HUES6 (cell line): ENCODE measurements around the gene RREB1.
"Not testable (repeated sequence)": the region's sequence is repeated elsewhere in the genome, so short reads cannot be mapped to it uniquely, and the experiment has no call there.

ENCODE experiments used
- H3K27ac ChIP-seq: 2 replicates; pipeline ENCODE4 v1.7.0; 2013; ENCODE audit warnings: low read depth, mild to moderate bottlenecking, low read length, inconsistent platforms
- H3K27me3 ChIP-seq: 2 replicates; pipeline ENCODE4 v1.6.1; 2013; ENCODE audit warnings: low read length; ENCODE audit not compliant: control insufficient read depth, insufficient read depth
- H3K36me3 ChIP-seq: 2 replicates; pipeline ENCODE4 v1.6.1; 2013; ENCODE audit warnings: low read length; ENCODE audit not compliant: control insufficient read depth, insufficient read depth
- H3K4me1 ChIP-seq: 2 replicates; pipeline ENCODE4 v1.6.1; 2013; ENCODE audit warnings: low read length; ENCODE audit not compliant: control insufficient read depth, insufficient read depth
- H3K4me3 ChIP-seq: 2 replicates; pipeline ENCODE4 v1.5.1; 2013; ENCODE audit warnings: low read depth, low read length
- H3K9ac ChIP-seq: one replicate; pipeline ENCODE4 v1.6.1; 2013; ENCODE audit warnings: mild to moderate bottlenecking, low read length
- H3K9me3 ChIP-seq: 2 replicates; pipeline ENCODE4 v1.6.1; 2013; ENCODE audit warnings: low read depth, low read length; ENCODE audit not compliant: control insufficient read depth, insufficient read depth

The RREB1 gene

DNA sequence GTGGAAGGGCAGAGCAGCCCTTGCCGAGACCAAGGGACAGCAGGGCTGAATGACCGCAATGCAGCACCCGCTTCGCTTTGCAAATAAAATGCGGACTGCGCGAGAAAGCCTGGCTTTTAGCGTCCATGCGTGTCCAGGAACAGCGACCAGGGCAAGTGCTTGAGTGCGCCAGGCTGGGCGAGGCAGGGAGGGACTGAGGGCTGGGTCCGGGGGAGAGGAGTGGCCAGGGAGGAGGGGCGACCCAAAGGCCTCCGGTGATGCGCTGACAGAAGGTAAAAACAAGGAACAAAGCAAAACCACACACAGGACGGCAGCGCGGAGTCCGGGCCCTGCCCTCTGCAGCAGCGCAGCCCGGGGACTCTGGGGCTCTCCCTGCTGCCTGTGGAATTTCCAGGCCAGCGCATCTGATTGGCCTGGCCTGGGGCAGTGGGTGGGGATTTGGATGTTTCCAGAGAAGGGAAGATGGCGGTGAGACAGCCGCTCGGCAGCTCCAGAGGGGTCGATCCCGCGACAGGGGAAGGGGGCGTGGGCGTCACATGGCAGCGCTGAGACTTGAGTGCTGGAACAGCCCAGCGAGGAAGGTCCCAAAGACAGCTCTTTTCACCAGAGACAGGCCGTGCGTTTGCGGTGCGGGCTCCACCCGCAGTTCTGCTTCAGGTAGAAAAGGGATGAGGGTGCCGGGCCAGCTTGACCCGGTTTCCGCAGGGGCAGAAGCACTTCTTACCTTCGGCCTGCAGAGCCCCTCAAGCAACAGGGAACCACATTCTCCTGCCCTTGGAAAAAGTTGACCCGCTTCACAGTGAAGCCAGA, 153.5 kb downstream of the RREB1 start:
- Histone ChIP-seq H3K27ac (no peak overlapping the region), H3K27me3 (no peaks in the 10 kb centered on the region), H3K4me3 (peak overlapping the region; percentile 72), H3K36me3 (no peaks in the 10 kb centered on the region), H3K9me3 (peaks cover 12% of the 10 kb centered on the region; the same call in 1 of the 2 replicates), H3K9ac (peak overlapping the region; percentile 72), H3K4me1 (peaks cover 16% of the 10 kb centered on the region)

DNA sequence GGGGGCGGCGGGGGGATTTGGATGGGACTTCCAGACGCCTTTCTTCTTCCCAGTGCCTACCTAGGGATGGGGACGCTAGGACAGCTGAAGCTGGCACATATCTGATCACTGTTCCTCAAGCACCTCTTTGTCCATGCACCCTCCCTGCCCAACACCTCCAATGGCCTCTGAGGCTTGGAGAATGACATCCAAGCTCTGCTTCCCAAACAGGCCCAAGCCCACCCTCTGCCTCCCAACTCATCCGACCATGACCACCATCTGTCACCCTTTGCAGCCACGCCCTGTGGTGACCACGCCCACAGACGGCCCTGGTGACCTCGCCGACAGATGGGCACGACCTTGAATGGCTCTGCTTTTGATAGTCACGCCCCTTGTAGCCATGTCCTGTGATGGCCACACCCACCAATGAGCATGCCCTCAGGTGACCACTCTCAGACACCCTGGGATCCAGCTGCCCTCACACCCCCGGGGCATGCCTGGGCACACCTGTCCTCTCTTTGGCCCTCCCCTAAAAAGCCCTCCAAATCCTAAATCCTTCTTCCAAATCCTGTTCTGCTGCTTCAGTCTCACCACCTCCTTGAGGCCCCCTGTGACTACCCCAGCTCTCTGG, 154.2 kb downstream of the RREB1 start:
- H3K27ac ChIP-seq, result no peak overlapping the region
- H3K9me3 ChIP-seq, result peaks cover 8% of the 10 kb centered on the region; the same call in 1 of the 2 replicates
- peaks cover 16% of the 10 kb centered on the region for H3K4me1 ChIP-seq
- H3K27me3 ChIP-seq, result no peaks in the 10 kb centered on the region
- H3K4me3 ChIP-seq, result peak overlapping the region; percentile 72
- peak overlapping the region; percentile 52 for H3K9ac ChIP-seq
- H3K36me3 ChIP-seq, result no peaks in the 10 kb centered on the region

DNA sequence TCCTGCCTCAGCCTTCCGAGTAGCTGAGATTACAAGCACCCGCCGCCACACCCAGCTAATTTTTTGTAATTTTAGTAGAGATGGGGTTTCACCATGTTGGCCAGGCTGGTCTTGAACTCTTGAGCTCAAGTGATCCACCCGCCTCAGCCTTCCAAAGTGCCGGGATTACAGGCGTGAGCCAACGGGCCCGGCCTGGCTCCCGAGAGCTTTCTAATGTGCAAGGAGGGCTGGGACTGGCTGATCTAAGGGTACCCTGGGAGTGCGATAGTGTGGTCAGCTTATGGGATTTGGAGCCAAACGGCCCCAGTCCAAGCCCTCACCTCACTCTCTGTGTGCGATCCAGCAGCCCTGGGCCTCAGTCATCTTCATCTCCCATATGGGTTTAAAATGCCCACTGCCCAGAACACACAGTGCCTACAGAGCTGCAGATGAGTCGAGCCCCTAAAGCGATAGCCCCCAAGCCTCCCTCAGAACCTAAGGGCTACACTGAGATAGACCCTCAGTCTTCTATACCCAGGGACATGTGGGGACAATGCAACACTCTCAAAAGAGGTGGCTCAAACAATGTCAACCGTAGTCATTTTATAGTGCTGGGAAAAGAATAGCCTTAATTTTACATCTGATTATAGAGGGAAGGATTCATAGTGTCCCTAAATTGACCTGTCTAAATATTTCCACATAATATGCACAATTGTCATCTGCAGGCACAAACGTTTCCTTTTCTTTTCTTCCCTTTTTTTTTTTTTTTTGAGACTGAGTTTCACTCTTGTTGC, 155.2 kb downstream of the RREB1 start:
- Histone ChIP-seq H3K4me3 (no peak overlapping the region), H3K9me3 (peaks cover 7% of the 10 kb centered on the region; the same call in 1 of the 2 replicates), H3K36me3 (no peaks in the 10 kb centered on the region), H3K27me3 (no peaks in the 10 kb centered on the region), H3K27ac (no peak overlapping the region), H3K9ac (no peak overlapping the region), H3K4me1 (peaks cover 16% of the 10 kb centered on the region)

DNA sequence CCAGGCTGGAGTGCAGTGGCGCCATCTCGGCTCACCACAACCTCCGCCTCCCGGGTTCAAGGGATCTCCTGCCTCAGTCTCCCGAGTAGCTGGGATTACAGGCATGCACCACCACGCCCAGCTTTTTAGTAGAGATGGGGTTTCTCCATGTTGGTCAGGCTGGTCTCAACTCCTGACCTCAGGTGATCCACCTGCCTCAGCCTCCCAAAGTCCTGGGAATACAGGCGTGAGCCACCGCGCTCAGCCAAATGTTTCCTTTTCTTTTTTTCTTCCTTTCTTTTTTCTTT, 155.7 kb downstream of the RREB1 start:
- H3K27ac ChIP-seq, H3K9me3 ChIP-seq, H3K36me3 ChIP-seq, H3K9ac ChIP-seq, H3K27me3 ChIP-seq, H3K4me3 ChIP-seq: not testable (repeated sequence)
- peaks cover 16% of the 10 kb centered on the region for H3K4me1 ChIP-seq

DNA sequence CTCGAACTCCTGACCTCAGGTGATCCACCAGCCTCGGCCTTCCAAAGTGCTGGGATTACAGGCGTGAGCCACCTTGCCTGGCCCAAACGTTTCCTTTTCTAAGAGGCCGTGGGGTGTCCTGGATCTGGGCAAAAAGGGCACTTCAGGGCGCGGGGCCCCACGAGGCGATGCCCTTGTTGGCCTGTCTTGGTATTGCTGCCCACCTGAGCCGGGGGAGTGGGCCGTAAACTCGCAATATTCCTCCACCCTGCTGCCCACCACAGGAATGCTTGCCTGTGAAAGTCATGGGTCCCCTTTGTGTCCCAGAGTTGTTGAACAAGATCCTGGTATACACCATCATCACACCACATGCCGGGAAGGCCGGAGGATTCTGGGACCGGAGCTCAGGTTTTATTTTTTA, 156.3 kb downstream of the RREB1 start:
- no peak overlapping the region for H3K9ac ChIP-seq
- no peaks in the 10 kb centered on the region for H3K27me3 ChIP-seq
- H3K4me3 ChIP-seq, result no peak overlapping the region
- H3K4me1 ChIP-seq, result peaks cover 16% of the 10 kb centered on the region
- H3K9me3 ChIP-seq, result peaks cover 7% of the 10 kb centered on the region; the same call in 1 of the 2 replicates
- H3K27ac ChIP-seq, result no peak overlapping the region
- H3K36me3 ChIP-seq, result no peaks in the 10 kb centered on the region

DNA sequence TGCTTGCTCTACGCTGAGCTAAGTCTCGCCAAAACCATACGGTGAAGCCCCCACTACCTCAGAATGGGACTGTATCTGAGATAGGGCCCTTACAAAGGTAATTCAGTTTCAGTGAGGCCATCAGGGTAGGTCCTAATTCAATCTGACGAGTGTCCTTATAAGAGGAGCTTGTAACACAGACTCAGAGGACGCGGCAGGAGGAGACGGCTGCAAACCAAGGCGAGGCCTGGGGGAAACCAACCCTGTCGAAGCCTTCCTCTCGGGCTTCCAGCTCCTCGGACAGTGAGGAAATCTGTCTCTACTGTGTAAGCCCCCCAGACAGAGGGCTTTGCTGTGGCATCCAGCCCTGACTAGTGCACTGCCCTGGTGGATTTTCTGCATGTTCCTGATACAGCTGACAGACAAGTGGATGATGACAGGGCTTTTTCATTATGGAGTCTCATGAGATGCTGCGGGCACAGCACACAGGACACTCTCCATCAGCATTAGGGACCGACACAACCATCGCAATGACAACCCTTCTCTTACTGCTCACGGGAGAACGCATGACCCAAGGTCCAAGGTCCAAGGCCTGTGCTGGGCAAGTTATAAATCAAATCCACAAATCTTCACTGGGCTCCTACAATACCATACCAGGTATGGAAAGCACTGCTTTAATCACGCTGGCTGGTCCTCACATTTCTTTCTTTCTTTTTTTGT, 157.1 kb downstream of the RREB1 start:
- Histone ChIP-seq H3K27ac (no peak overlapping the region), H3K9ac (no peak overlapping the region), H3K27me3 (no peaks in the 10 kb centered on the region), H3K4me3 (no peak overlapping the region), H3K36me3 (no peaks in the 10 kb centered on the region), H3K9me3 (peaks cover 7% of the 10 kb centered on the region; the same call in 1 of the 2 replicates), H3K4me1 (peaks cover 16% of the 10 kb centered on the region)

DNA sequence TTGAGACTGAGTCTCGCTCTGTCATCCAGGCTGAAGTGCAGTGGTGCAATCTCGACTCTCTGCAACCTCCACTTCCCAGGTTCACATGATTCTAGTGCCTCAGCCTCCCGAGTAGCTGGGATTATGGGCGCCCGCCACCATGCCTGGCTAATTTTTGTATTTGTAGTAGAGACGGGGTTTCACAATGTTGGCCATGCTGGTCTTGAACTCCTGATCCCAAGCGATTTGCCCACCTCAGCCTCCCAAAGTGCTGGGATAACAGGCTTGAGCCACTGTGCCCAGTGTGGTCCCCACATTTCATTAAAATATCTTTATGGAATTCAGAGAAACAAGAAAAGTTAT, 157.6 kb downstream of the RREB1 start:
- H3K4me1 ChIP-seq, result peaks cover 14% of the 10 kb centered on the region
- H3K36me3 ChIP-seq, H3K27ac ChIP-seq, H3K4me3 ChIP-seq, H3K27me3 ChIP-seq, H3K9me3 ChIP-seq, H3K9ac ChIP-seq: not testable (repeated sequence)

DNA sequence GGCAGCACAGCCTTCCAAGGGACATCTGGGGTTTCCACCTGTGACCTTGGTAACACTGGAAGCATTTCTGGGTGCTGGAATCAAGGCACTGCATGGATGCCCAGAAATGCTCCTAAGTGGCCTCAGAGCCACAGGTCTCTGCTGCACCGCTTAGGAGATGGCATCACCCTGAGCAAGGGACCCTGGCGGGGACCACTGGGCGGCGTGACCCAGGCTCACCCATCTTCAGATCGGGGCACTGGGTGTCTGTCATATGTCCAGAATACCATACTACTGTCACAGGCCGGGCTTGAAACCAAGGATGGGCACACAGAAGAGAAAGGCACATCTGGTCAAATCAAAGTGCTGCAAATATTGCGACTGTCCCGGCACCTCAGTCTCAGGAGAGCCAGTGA, 159.3 kb downstream of the RREB1 start:
- H3K27me3 ChIP-seq, result no peaks in the 10 kb centered on the region
- no peak overlapping the region for H3K27ac ChIP-seq
- H3K36me3 ChIP-seq, result no peaks in the 10 kb centered on the region
- H3K9me3 ChIP-seq, result peaks cover 7% of the 10 kb centered on the region; the same call in 1 of the 2 replicates
- no peak overlapping the region for H3K4me3 ChIP-seq
- H3K4me1 ChIP-seq, result peaks cover 4% of the 10 kb centered on the region; the same call in 1 of the 2 replicates
- no peak overlapping the region for H3K9ac ChIP-seq

DNA sequence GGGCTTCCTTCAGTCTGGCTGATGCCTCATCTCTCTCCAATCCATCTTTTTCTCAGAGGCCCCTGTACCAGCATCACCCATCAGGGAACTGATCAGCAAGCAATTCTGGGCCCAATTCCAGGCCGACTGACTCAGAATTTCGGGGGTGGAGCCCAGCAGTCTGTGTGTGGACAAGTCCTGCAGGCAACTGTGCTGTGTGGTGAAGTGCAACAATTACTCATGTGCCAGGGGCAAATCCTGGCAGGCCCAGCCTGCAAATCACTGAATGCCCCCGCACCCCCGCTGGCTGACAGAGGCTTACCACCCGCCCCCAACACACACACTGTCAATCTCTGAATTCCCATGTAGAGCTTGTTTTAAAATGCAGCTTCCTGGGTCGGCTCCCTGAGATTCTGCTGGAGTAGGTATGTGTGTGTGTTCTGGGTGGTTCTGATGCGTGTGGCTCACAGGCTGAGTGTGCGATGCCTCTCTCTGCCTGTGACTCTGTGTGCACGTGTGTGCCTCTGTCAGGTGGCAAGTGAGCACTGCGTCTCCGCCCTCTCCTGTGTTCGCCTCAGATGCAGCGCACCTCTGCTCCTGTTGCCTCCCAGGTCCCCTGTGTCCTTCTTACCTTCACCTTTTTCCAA, 159.8 kb downstream of the RREB1 start:
- no peaks in the 10 kb centered on the region for H3K36me3 ChIP-seq
- no peaks in the 10 kb centered on the region for H3K27me3 ChIP-seq
- peaks cover 7% of the 10 kb centered on the region; the same call in 1 of the 2 replicates for H3K9me3 ChIP-seq
- no peaks in the 10 kb centered on the region for H3K4me1 ChIP-seq
- no peak overlapping the region for H3K27ac ChIP-seq
- H3K4me3 ChIP-seq, result no peak overlapping the region
- H3K9ac ChIP-seq, result no peak overlapping the region

DNA sequence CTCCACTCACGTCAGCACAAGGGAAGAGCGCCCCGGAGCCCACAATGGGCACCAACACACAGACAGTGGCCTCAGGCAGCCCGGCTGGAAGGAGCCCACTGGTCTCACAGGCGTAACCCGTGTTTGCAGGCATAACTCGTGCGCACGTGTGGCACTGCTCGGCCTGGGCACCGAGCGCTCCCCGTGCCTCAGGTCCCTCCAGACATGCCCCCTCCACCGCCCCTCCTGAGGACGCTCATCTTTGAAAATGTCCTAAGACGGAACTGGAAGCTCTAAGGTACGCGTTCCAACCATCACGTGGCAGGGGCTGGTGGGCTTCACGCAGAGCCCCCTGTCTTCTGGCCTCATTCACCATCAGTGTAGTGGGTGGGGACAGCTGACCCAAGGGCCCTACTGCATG, 160.6 kb downstream of the RREB1 start:
- no peak overlapping the region for H3K4me3 ChIP-seq
- no peaks in the 10 kb centered on the region for H3K36me3 ChIP-seq
- no peak overlapping the region for H3K27ac ChIP-seq
- no peaks in the 10 kb centered on the region for H3K4me1 ChIP-seq
- H3K27me3 ChIP-seq, result no peaks in the 10 kb centered on the region
- H3K9me3 ChIP-seq, result peaks cover 7% of the 10 kb centered on the region; the same call in 1 of the 2 replicates
- H3K9ac ChIP-seq, result no peak overlapping the region
